ENCODE measurements around the gene ANKHD1.

DNA sequence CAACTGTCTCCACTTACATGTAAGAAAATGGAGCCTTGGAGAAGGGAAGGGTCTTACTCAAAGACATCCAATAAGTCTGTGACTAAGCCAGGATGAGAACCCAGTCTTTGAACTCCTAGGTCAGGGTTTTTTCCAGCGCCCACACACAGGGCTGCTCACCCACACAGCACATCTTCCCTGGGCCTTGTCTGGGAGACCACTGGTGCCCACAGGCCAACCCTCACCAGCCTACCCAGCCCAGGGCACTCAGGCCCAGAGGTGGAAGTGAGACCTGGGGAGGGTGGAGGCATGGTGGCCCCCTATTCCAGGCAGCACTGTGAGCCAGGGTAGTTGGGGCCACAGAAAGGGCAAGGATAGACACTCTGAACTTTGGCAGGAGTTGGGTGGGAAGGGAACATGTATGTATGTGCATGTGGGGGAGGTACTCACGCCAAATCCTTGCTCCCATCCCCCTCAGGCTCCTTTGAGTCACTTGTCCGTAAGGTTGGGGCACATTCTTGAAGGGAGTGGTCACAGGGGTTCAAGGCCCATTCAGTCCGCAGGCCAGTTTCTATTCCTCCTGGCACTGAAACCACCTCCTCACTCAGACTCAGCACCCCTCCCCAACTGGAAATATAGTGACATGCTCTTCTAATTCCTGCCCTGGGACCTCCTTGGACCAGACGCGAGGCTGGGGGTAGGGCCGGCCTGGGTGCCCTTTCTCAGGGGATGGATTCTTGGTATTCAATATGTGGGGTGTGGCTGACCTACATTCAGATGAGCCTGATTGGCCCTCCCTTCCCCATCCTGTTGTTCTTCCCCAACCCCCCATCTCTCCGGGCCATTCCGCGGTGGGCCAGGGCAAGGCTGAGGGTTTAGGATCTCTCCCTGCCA lies 44.5 kb upstream of the ANKHD1 start:
- TF ChIP-seq, protein P1, sequence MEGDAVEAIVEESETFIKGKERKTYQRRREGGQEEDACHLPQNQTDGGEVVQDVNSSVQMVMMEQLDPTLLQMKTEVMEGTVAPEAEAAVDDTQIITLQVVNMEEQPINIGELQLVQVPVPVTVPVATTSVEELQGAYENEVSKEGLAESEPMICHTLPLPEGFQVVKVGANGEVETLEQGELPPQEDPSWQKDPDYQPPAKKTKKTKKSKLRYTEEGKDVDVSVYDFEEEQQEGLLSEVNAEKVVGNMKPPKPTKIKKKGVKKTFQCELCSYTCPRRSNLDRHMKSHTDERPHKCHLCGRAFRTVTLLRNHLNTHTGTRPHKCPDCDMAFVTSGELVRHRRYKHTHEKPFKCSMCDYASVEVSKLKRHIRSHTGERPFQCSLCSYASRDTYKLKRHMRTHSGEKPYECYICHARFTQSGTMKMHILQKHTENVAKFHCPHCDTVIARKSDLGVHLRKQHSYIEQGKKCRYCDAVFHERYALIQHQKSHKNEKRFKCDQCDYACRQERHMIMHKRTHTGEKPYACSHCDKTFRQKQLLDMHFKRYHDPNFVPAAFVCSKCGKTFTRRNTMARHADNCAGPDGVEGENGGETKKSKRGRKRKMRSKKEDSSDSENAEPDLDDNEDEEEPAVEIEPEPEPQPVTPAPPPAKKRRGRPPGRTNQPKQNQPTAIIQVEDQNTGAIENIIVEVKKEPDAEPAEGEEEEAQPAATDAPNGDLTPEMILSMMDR (IDR thresholded peaks at IDR 0.05; ENCODE audit: low read depth, low read length): no peak
- no peak for TF ChIP-seq EZH2phosphoT487 (IDR thresholded peaks at IDR 0.05; ENCODE audit: low read depth)
